K562 (cell line): Measurements from ENCODE around the gene BCL2L1. TPM values are rescaled to one million over a fixed set of nuclear protein-coding genes. Genes with fewer than 3 reads are reported as not detected.

Experiments used
- ARID2 ChIP-seq: fragments of 450-650 bp; IDR thresholded peaks from 2 replicates; pipeline ENCODE4 v1.6.1; 2017; ENCODE audit warnings: antibody characterized with exemption, mild to moderate bottlenecking
- ATF6 ChIP-seq: sonication (generic); formaldehyde crosslinking; IDR thresholded peaks from 2 replicates; pipeline ENCODE4 v1.4.0; 2020; ENCODE audit warnings: mild to moderate bottlenecking, missing genetic modification reagents
- C11orf30 ChIP-seq: fragments of 450-650 bp; IDR thresholded peaks from 2 replicates; pipeline ENCODE4 v1.6.1; 2016; ENCODE audit warnings: low read depth, mild to moderate bottlenecking
- EP300 ChIP-seq: IDR thresholded peaks from 2 replicates; pipeline ENCODE4 v1.6.1; 2012; ENCODE audit warnings: low read length, improper control_type of control experiment
- KLF13 ChIP-seq: fragments of 450-650 bp; IDR thresholded peaks from 2 replicates; pipeline ENCODE4 v1.6.1; 2016; ENCODE audit warnings: missing genetic modification characterization, low read depth, mild to moderate bottlenecking, missing compliant biosample characterization, moderate library complexity, borderline replicate concordance
- RFX1 ChIP-seq: fragments of 450-650 bp; IDR thresholded peaks from 2 replicates; pipeline ENCODE4 v1.6.1; 2016; ENCODE audit warnings: mild to moderate bottlenecking, moderate library complexity
- SREBF2 ChIP-seq: sonication (generic); formaldehyde crosslinking; IDR thresholded peaks from 2 replicates; pipeline ENCODE4 v1.4.0; 2020; ENCODE audit warnings: mild to moderate bottlenecking, missing genetic modification reagents
- ZNF212 ChIP-seq: fragments of 450-650 bp; formaldehyde crosslinking; IDR thresholded peaks from 2 replicates; pipeline ENCODE4 v1.4.0; 2020; ENCODE audit warnings: mild to moderate bottlenecking
- ZNF253 ChIP-seq: fragments of 250-450 bp; sonication (Bioruptor Pico); conservative IDR thresholded peaks from 2 replicates; pipeline ENCODE4 v1.6.1; 2021; ENCODE audit warnings: mild to moderate bottlenecking
- ZNF592 ChIP-seq: fragments of 450-650 bp; IDR thresholded peaks from 2 replicates; pipeline ENCODE4 v1.6.1; 2017; ENCODE audit warnings: antibody characterized with exemption, mild to moderate bottlenecking
- ZNF77 ChIP-seq: fragments of 250-450 bp; sonication (Bioruptor Pico); IDR thresholded peaks from 2 replicates; pipeline ENCODE4 v1.5.0; 2020
- polyA plus RNA-seq, 8 experiments: library from polyadenylated mRNA; depleted of rRNA in 4 of 8; stranded (reverse) in 5 of 8; unstranded in 3 of 8; fragments of >200 nt; fragmentation: Nextera tagmentation in 2 of 8; fragmentation: Illumina TruSeq in 1 of 8; extraction: Ambion mirVana in 2 of 8; extraction: Trizol in 1 of 8; gene quantifications; 2 replicates each; pipeline versions ENCODE4 v1.2.1 to v1.2.3, GENCODE V29; 2011 to 2014; ENCODE audit warnings: inconsistent platforms in 1 of 8, missing spikeins in 1 of 8
- total RNA-seq, 7 experiments: library from RNA; depleted of rRNA in 6 of 7; stranded (reverse); fragments of >200 nt in 6 of 7; fragmentation: Illumina TruSeq in 2 of 7; extraction: Trizol in 2 of 7; gene quantifications; 2 replicates each; pipeline versions ENCODE4 v1.2.1 to v1.2.3, GENCODE V29; 2011 to 2021; ENCODE audit warnings: low replicate concordance in 1 of 7

The BCL2L1 gene
- total and polyA plus RNA-seq, 9 of the 15 experiments (the other 6 are each of a cell fraction or from before 2014, with no cell fraction given): 3.3 to 182 (median 120) TPM

GRCh38 chr20:31705598-31706597 is 16.8 kb downstream of the BCL2L1 start (continued):
- TF ChIP-seq ZNF592: no peak
- no peak for TF ChIP-seq ZNF212
- no peak for TF ChIP-seq EP300
- TF ChIP-seq KLF13 (tag): no peak
- TF ChIP-seq ZNF77 (CRISPR knock-in tag): no peak
- TF ChIP-seq C11orf30: no peak
- TF ChIP-seq SREBF2 (CRISPR knock-in tag): no peak
- no peak for TF ChIP-seq ZNF253 (CRISPR knock-in tag)
- TF ChIP-seq ARID2: no peak
- no peak for TF ChIP-seq RFX1
- TF ChIP-seq ATF6 (CRISPR knock-in tag): no peak
- TF ChIP-seq, all 486 proteins: peak for 5
